DND-41 (cell line): ENCODE data around the gene ANGPTL4.

Experiments used
- ATAC-seq: fragments of 200-7000 bp; cut with Tn5 transposase; 3 replicates; pipeline ENCODE4 v1.9.1; 2021; ENCODE audit warnings: low read depth; ENCODE audit not compliant: insufficient read depth
- DNase-seq: peaks from one replicate; pipeline ENCODE4 v3.0.0-alpha.2; 2020
- H2AFZ ChIP-seq: 2 replicates; pipeline ENCODE4 v1.6.0; 2012; ENCODE audit warnings: low read depth, low read length
- H3K27ac ChIP-seq: 2 replicates; pipeline ENCODE4 v1.5.1; 2012; ENCODE audit warnings: low read length, inconsistent platforms
- H3K27me3 ChIP-seq: fragments of 200-600 bp; sonication (generic); 2 replicates; pipeline ENCODE4 v1.6.0; 2012; ENCODE audit warnings: low read length, mild to moderate bottlenecking, inconsistent platforms; ENCODE audit not compliant: insufficient read depth, poor library complexity
- H3K36me3 ChIP-seq: 2 replicates; pipeline ENCODE4 v1.5.1; 2012; ENCODE audit warnings: low read length, inconsistent platforms; ENCODE audit not compliant: insufficient read depth
- H3K4me1 ChIP-seq: 2 replicates; pipeline ENCODE4 v1.5.1; 2012; ENCODE audit warnings: mild to moderate bottlenecking, low read length; ENCODE audit not compliant: insufficient read depth
- H3K4me2 ChIP-seq: 2 replicates; pipeline ENCODE4 v1.6.0; 2012; ENCODE audit warnings: mild to moderate bottlenecking, moderate library complexity, low read length, inconsistent platforms; ENCODE audit not compliant: insufficient read depth
- H3K4me3 ChIP-seq, 2 experiments: fragments of 200-600 bp in 1 of 2; shearing (Covaris generic) in 1 of 2; 2 replicates each; pipeline ENCODE4 v1.5.1; 2012 to 2016; ENCODE audit warnings: inconsistent platforms in 2 of 2, low read length in 2 of 2, mild to moderate bottlenecking in 2 of 2, low read depth in 1 of 2, moderate library complexity in 1 of 2
- H3K79me2 ChIP-seq: 2 replicates; pipeline ENCODE4 v1.6.0; 2012; ENCODE audit warnings: low read length, inconsistent platforms; ENCODE audit not compliant: insufficient read depth
- H3K9ac ChIP-seq: 2 replicates; pipeline ENCODE4 v1.6.0; 2012; ENCODE audit warnings: low read depth, mild to moderate bottlenecking, inconsistent platforms, low read length, moderate library complexity
- H3K9me3 ChIP-seq: 2 replicates; pipeline ENCODE4 v1.5.1; 2012; ENCODE audit warnings: low read length, moderate library complexity, mild to moderate bottlenecking, inconsistent platforms; ENCODE audit not compliant: insufficient read depth, severe bottlenecking
- H4K20me1 ChIP-seq: 2 replicates; pipeline ENCODE4 v1.6.0; 2012; ENCODE audit warnings: low read length; ENCODE audit not compliant: insufficient read depth
- EZH2 ChIP-seq: IDR thresholded peaks from 3 replicates; pipeline ENCODE4 v1.6.1; 2012; ENCODE audit warnings: borderline replicate concordance, low read depth, mild to moderate bottlenecking, moderate library complexity, low read length, inconsistent platforms; ENCODE audit not compliant: severe bottlenecking
- TF ChIP-seq, protein P1 (sequence below): IDR thresholded peaks from 2 replicates; pipeline ENCODE4 v1.5.1; 2012; ENCODE audit warnings: borderline replicate concordance, low read length, moderate library complexity, mild to moderate bottlenecking; ENCODE audit not compliant: poor library complexity, severe bottlenecking; ENCODE audit errors: extremely low read depth

ANGPTL4 gene

DNA sequence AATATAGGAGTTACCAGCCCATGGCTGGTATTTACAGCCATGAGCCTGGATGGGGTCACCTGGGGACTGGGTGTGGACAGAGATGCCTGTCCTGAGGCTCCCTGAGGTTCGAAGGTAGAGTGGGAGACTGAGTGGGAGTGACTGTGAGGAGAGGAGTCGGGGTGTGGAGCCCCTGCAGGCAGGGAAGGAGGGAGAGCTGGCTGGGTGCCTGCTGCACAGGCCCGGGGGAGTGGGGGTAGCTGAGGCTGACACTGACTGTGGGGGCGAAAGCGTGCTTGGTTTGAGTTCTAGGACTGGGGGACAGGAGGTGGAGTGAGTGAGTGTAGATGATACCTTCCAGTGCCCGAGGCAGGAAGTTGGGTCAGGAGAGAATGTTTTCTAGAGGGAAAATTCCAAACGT is 33.3 kb downstream of the ANGPTL4 start:
- Histone ChIP-seq H4K20me1 (peaks cover 77% of the 10 kb centered on the region), H3K4me3 (no peak overlapping the region), H3K4me1 (peaks cover 2% of the 10 kb centered on the region; the same call in 1 of the 2 replicates), H3K9ac (no peak overlapping the region), H3K27ac (peak overlapping the region; percentile 36; the same call in 1 of the 2 replicates), H3K79me2 (peaks cover 83% of the 10 kb centered on the region), H3K36me3 (peaks cover 29% of the 10 kb centered on the region), H3K27me3 (no peaks in the 10 kb centered on the region), H3K4me2 (no peak overlapping the region), H2AFZ (no peak overlapping the region), H3K9me3 (no peaks in the 10 kb centered on the region)
- TF ChIP-seq, protein P1, sequence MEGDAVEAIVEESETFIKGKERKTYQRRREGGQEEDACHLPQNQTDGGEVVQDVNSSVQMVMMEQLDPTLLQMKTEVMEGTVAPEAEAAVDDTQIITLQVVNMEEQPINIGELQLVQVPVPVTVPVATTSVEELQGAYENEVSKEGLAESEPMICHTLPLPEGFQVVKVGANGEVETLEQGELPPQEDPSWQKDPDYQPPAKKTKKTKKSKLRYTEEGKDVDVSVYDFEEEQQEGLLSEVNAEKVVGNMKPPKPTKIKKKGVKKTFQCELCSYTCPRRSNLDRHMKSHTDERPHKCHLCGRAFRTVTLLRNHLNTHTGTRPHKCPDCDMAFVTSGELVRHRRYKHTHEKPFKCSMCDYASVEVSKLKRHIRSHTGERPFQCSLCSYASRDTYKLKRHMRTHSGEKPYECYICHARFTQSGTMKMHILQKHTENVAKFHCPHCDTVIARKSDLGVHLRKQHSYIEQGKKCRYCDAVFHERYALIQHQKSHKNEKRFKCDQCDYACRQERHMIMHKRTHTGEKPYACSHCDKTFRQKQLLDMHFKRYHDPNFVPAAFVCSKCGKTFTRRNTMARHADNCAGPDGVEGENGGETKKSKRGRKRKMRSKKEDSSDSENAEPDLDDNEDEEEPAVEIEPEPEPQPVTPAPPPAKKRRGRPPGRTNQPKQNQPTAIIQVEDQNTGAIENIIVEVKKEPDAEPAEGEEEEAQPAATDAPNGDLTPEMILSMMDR, result no peak
- no peak for TF ChIP-seq EZH2
- DNase-seq, result no peak
- ATAC-seq, result no peak

DNA sequence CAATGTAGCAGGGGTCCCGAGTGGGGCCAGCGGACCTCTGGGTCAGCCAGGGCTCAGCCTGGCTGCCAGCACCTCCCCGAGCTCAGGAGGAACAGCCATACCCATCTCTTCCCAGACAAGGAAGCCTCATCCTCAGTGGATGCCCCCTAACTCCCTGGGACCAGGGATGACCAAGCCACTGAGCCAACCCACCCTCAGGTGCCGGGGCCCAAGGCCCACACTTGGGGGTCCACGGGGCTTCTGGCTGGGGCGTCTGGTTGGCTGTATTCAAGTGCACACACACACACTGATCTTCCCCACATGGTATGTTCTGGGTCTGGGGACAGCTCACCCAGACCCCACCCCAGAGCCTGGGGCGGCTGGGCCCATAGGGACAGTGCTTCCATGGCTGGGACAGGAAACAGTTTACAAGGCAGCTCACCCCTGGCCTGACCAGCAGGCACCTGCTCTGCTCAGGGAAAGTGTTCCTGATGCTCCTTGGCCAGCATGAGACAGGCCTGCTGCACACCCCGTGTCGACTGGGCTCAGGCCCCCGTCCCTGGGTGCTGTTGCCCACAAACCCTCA is 33.9 kb downstream of the ANGPTL4 start:
- ATAC-seq, result no peak
- TF ChIP-seq, protein P1, result no peak
- TF ChIP-seq EZH2, result no peak
- no peak overlapping the region for H3K4me2 ChIP-seq
- peaks cover 74% of the 10 kb centered on the region for H4K20me1 ChIP-seq
- H3K79me2 ChIP-seq, result peaks cover 78% of the 10 kb centered on the region
- no peak overlapping the region for H3K27ac ChIP-seq
- H3K36me3 ChIP-seq, result peaks cover 35% of the 10 kb centered on the region
- H2AFZ ChIP-seq, result no peak overlapping the region
- H3K4me3 ChIP-seq, result no peak overlapping the region
- DNase-seq, result no peak
- H3K9ac ChIP-seq, result no peak overlapping the region
- H3K4me1 ChIP-seq, result no peaks in the 10 kb centered on the region
- no peaks in the 10 kb centered on the region for H3K27me3 ChIP-seq
- no peaks in the 10 kb centered on the region for H3K9me3 ChIP-seq

DNA sequence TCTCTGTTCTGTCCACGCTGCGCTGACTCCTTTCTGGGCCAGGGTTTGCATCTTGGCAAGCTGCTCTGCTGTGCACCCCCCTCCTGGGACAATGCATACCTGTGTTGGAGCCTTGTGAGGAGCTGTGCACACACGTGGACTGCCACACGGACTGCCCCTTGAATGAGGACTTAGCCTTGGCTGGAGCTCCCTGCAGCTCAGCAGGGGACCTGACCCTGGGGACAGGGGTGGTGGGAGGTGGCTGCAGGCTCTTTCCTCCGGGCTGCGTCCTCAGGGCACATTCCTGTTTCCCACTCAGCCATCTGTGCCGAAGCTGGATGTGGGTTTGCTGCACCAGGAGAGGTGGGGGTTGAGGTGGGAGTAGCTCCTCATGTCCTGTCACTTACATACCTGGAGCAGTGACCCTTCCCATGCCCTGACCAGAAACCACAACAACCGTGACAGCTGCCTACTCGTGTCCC is 34.4 kb downstream of the ANGPTL4 start:
- TF ChIP-seq, protein P1, result no peak
- TF ChIP-seq EZH2, result no peak
- H3K9me3 ChIP-seq, result no peaks in the 10 kb centered on the region
- no peaks in the 10 kb centered on the region for H3K4me1 ChIP-seq
- no peak overlapping the region for H3K9ac ChIP-seq
- H3K4me3 ChIP-seq, result no peak overlapping the region
- peaks cover 72% of the 10 kb centered on the region for H3K79me2 ChIP-seq
- no peak overlapping the region for H3K27ac ChIP-seq
- H3K36me3 ChIP-seq, result peaks cover 40% of the 10 kb centered on the region
- no peaks in the 10 kb centered on the region for H3K27me3 ChIP-seq
- H3K4me2 ChIP-seq, result no peak overlapping the region
- ATAC-seq (no peak), DNase-seq (no peak)
- H4K20me1 ChIP-seq, result peaks cover 69% of the 10 kb centered on the region
- no peak overlapping the region for H2AFZ ChIP-seq
